CD4-positive, CD25-positive, alpha-beta regulatory T cell (primary cell): Measurements from ENCODE around the gene ZNF165. TPM values are rescaled to one million over a fixed set of nuclear protein-coding genes. Genes with fewer than 3 reads are reported as not detected.
A peak's percentile ranks its signal among the peaks of the same experiment; 100 is the strongest.
"Not testable (repeated sequence)": the region's sequence is repeated elsewhere in the genome, so short reads cannot be mapped to it uniquely, and the experiment has no call there.

Source experiments
- ATAC-seq, 2 donors: fragments of 150-1000 bp; cut with Tn5 transposase; one replicate each; pipeline ENCODE4 v1.10.0; 2021; ENCODE audit warnings: low read depth in 2 of 2, moderate number of reproducible peaks in 2 of 2, moderate library complexity in 1 of 2
- DNase-seq, 3 donors: peaks; one replicate each; pipeline versions ENCODE4 v3.0.0 to v3.0.0-alpha.2; 2012 to 2022; ENCODE audit warnings: mixed read lengths in 1 of 3
- H3K27ac ChIP-seq: one replicate; pipeline ENCODE4 v1.7.0; 2013; ENCODE audit warnings: mild to moderate bottlenecking, low read length; ENCODE audit not compliant: insufficient read depth, poor library complexity, severe bottlenecking
- H3K27me3 ChIP-seq: one replicate; pipeline ENCODE4 v1.7.0; 2013; ENCODE audit warnings: low read length; ENCODE audit not compliant: control insufficient read depth, insufficient read depth
- H3K36me3 ChIP-seq: one replicate; pipeline ENCODE4 v1.7.0; 2013; ENCODE audit warnings: mild to moderate bottlenecking, low read length, moderate library complexity; ENCODE audit not compliant: control insufficient read depth, insufficient read depth
- H3K4me1 ChIP-seq: 2 replicates; pipeline ENCODE4 v1.7.0; 2013; ENCODE audit warnings: mild to moderate bottlenecking, low read length; ENCODE audit not compliant: insufficient read depth, control insufficient read depth, poor library complexity, severe bottlenecking
- H3K4me3 ChIP-seq: one replicate; pipeline ENCODE4 v1.7.0; 2013; ENCODE audit warnings: low read depth, mild to moderate bottlenecking, low read length, moderate library complexity
- H3K9me3 ChIP-seq, 2 experiments: 1 replicate in 1 of 2; 2 replicates in 1 of 2; pipeline ENCODE4 v1.7.0; 2013; ENCODE audit warnings: low read length in 2 of 2, mild to moderate bottlenecking in 1 of 2, moderate library complexity in 1 of 2; ENCODE audit not compliant: control insufficient read depth in 2 of 2
- H3K27ac Mint-ChIP-seq, 3 donors: one replicate each; pipeline ENCODE4 v1.8.0; 2020 to 2022; ENCODE audit warnings: mild to moderate bottlenecking in 3 of 3, mixed read lengths in 3 of 3, moderate library complexity in 2 of 3
- H3K27me3 Mint-ChIP-seq: one replicate; pipeline ENCODE4 v1.8.0; 2022; ENCODE audit warnings: mild to moderate bottlenecking, mixed read lengths
- H3K36me3 Mint-ChIP-seq: one replicate; pipeline ENCODE4 v1.8.0; 2020; ENCODE audit warnings: mixed read lengths
- H3K4me1 Mint-ChIP-seq, 4 donors: one replicate each; pipeline ENCODE4 v1.8.0; 2020 to 2022; ENCODE audit warnings: mixed read lengths in 4 of 4, mild to moderate bottlenecking in 1 of 4
- H3K4me3 Mint-ChIP-seq, 4 donors: one replicate each; pipeline ENCODE4 v1.8.0; 2020 to 2022; ENCODE audit warnings: mild to moderate bottlenecking in 4 of 4, mixed read lengths in 4 of 4, moderate library complexity in 3 of 4
- H3K9me3 Mint-ChIP-seq, 7 donors: one replicate each; pipeline ENCODE4 v1.8.0; 2020 to 2022; ENCODE audit warnings: mixed read lengths in 7 of 7, mild to moderate bottlenecking in 3 of 7, moderate library complexity in 2 of 7
- polyA plus RNA-seq, 4 donors: library from polyadenylated mRNA; unstranded; fragments of 300-500 nt; fragmentation: Illumina TruSeq; gene quantifications; one replicate each; pipeline ENCODE4 v1.2.3, GENCODE V29; 2021
- total RNA-seq: library from RNA; stranded (reverse); gene quantifications from one replicate; pipeline ENCODE4 v1.2.3, GENCODE V29; 2022

ZNF165 gene
- 4.3 TPM for total RNA-seq
- polyA plus RNA-seq: under 1 TPM in 3 of 4 donors, not detected in 1; 0.24 to 0.57 (median 0.40) TPM

- peaks cover 16% of the 10 kb centered on the region for H3K27me3 Mint-ChIP-seq
- peak within 1 kb of the TSS; percentile 93 to 99 (median 98) for H3K27ac Mint-ChIP-seq
- Histone ChIP-seq H3K27ac (peak within 1 kb of the TSS; percentile 86), H3K4me3 (peak within 1 kb of the TSS; percentile 88), H3K4me1 (peaks cover 15% of the 10 kb centered on the region)
- not testable (repeated sequence) for H3K36me3 Mint-ChIP-seq, H3K9me3 ChIP-seq, H3K9me3 Mint-ChIP-seq, H3K27me3 ChIP-seq, H3K36me3 ChIP-seq
- H3K4me1 Mint-ChIP-seq: peaks cover 9 to 25% (median 16%) of the 10 kb centered on the region in 4 donors
- peak; percentile 6 to 9 for ATAC-seq
- DNase-seq: peak in 1 of 3 donors; percentile 49
- peak within 1 kb of the TSS; percentile 96 to 99 (median 98) for H3K4me3 Mint-ChIP-seq
Measured at GRCh38 chr6:28080381-28080630, at the start of gene ZNF165. ZNF165 (plus strand) TSS chr6:28080568; CDS start chr6:28085481, 4,913 bp downstream.

DNA sequence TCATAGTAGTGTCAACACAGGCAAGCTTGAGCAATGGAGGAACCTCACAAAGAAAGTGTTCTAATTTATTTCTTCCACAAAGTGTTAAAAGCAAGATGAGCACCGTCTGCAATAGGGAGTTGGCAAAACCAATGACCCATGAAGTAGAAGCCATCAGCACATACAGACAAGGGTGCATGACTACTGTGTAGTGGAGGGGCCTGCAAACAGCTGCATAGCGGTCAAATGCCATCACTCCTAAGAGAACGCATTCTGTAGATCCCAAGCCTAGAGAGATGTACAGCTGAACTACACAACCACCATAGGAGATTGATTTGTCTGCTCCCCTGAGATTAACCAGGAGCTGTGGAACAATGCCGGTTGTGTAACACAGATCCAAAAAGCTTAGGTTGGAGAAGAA, 26.8 kb upstream of the ZNF165 start:
- Mint-ChIP-seq H3K4me3 (no peak overlapping the region), H3K9me3 (no peaks in the 10 kb centered on the region), H3K27me3 (peaks cover 16% of the 10 kb centered on the region), H3K36me3 (no peaks in the 10 kb centered on the region), H3K27ac (no peak overlapping the region), H3K4me1 (no peaks in the 10 kb centered on the region)
- Histone ChIP-seq H3K36me3 (no peaks in the 10 kb centered on the region), H3K27ac (no peak overlapping the region), H3K9me3 (no peaks in the 10 kb centered on the region), H3K4me3 (no peak overlapping the region), H3K27me3 (peaks cover 5% of the 10 kb centered on the region), H3K4me1 (no peaks in the 10 kb centered on the region)
- no peak for ATAC-seq
- no peak for DNase-seq

- Histone ChIP-seq H3K9me3 (no peaks in the 10 kb centered on the region), H3K27ac (no peak overlapping the region), H3K4me1 (no peaks in the 10 kb centered on the region), H3K4me3 (no peak overlapping the region), H3K27me3 (peaks cover 8% of the 10 kb centered on the region), H3K36me3 (no peaks in the 10 kb centered on the region)
- H3K4me3 Mint-ChIP-seq: no peak overlapping the region
- H3K4me1 Mint-ChIP-seq: no peaks in the 10 kb centered on the region
- DNase-seq (no peak), ATAC-seq (no peak)
- H3K9me3 Mint-ChIP-seq: no peaks in the 10 kb centered on the region
- peak overlapping the region in 1 of 3 donors; percentile 15 for H3K27ac Mint-ChIP-seq
- H3K27me3 Mint-ChIP-seq: peaks cover 10% of the 10 kb centered on the region
- H3K36me3 Mint-ChIP-seq: no peaks in the 10 kb centered on the region
Measured at GRCh38 chr6:28060405-28060804, 20.0 kb upstream of the ZNF165 start.

DNA sequence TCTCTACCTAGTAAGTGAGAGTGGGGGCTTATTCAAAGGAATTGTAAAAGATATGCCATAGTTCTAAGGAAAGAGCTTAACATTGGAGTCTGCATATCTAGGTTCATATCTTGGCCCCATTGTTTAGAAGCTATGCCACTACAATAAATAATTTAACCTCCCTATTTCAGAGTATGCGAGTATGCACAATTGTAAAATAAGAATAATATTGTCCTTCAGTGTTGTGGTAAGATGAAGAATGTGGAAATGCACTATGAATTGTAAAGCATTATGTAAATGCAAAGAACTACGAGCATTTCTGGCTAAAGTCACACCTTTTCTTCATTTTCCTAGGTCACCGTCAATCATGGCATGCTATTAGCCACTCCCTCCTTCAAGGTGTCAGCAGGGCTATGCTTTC, 16.1 kb upstream of the ZNF165 start:
- ATAC-seq: no peak

GRCh38 chr6:28068067-28068466, 12.3 kb upstream of the ZNF165 start:
- Histone ChIP-seq H3K27me3 (peaks cover 14% of the 10 kb centered on the region), H3K4me1 (no peaks in the 10 kb centered on the region), H3K9me3 (no peaks in the 10 kb centered on the region), H3K27ac (no peak overlapping the region), H3K4me3 (no peak overlapping the region), H3K36me3 (no peaks in the 10 kb centered on the region)
- no peak overlapping the region for H3K4me3 Mint-ChIP-seq
- DNase-seq (no peak), ATAC-seq (no peak)
- no peak overlapping the region for H3K27ac Mint-ChIP-seq
- H3K4me1 Mint-ChIP-seq: no peaks in the 10 kb centered on the region
- H3K36me3 Mint-ChIP-seq: no peaks in the 10 kb centered on the region
- H3K27me3 Mint-ChIP-seq: peaks cover 35% of the 10 kb centered on the region
- H3K9me3 Mint-ChIP-seq: peaks cover 0 to 2% (median 0%) of the 10 kb centered on the region in 7 donors

More for the DNA sequence above, 16.1 kb upstream of the ZNF165 start:
- no peak overlapping the region for H3K27ac Mint-ChIP-seq
- H3K9me3 ChIP-seq: no peaks in the 10 kb centered on the region
- no peak overlapping the region for H3K27ac ChIP-seq
- no peaks in the 10 kb centered on the region for H3K4me1 Mint-ChIP-seq
- H3K4me3 ChIP-seq: no peak overlapping the region
- no peak for DNase-seq
- H3K36me3 ChIP-seq: no peaks in the 10 kb centered on the region
- no peaks in the 10 kb centered on the region for H3K4me1 ChIP-seq
- peaks cover 0 to 2% (median 0%) of the 10 kb centered on the region in 7 donors for H3K9me3 Mint-ChIP-seq
- H3K4me3 Mint-ChIP-seq: no peak overlapping the region
- H3K36me3 Mint-ChIP-seq: no peaks in the 10 kb centered on the region
- H3K27me3 Mint-ChIP-seq: peaks cover 27% of the 10 kb centered on the region
- H3K27me3 ChIP-seq: peaks cover 14% of the 10 kb centered on the region

DNA sequence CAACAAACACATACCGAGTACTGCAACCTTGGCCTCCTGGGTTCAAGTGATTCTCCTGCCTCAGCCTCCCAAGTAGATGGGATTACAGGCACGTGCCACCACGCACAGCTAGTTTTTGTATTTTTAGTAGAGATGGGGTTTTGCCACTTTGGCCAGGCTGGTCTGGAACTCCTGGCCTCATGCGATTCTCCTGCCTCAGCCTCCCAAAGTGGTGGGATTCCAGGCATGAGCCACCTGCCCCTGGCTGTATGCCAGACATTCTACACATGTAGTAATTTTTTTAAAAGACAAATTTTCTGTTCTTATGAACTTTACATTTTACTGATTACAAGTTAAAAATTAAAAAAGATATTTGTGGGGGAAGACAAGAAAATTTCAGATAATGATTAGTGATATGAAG, 9.4 kb upstream of the ZNF165 start:
- not testable (repeated sequence) for DNase-seq, H3K9me3 Mint-ChIP-seq, ATAC-seq, H3K4me1 ChIP-seq, H3K36me3 ChIP-seq, H3K27ac ChIP-seq, H3K27ac Mint-ChIP-seq, H3K4me3 Mint-ChIP-seq, H3K4me1 Mint-ChIP-seq, H3K4me3 ChIP-seq, H3K9me3 ChIP-seq, H3K36me3 Mint-ChIP-seq
- peaks cover 14% of the 10 kb centered on the region for H3K27me3 ChIP-seq
- peaks cover 30% of the 10 kb centered on the region for H3K27me3 Mint-ChIP-seq

DNA sequence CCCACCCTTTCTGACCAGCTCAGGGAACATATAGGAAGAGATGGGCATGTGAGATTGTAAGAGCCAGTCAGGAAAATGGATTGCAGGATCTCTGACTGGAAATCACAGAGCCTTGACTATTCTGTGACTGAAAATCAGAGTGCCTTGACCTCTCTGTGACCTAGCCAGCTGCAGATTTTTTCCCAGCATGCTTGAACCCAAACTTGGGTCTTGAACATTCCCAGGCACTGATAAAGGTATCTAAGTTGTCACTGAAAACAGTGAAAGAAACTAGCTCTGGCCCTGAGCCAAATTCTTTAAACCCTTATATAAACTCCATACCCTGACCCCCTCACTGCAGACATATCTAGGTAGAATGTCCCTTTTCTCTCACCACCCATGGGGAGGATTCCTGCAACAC, 2.3 kb upstream of the ZNF165 start:
- H3K4me3 Mint-ChIP-seq: peak overlapping the region in 1 of 4 donors; percentile 72
- H3K27ac Mint-ChIP-seq: peak overlapping the region in 2 of 3 donors; percentile 59 to 79
- H3K9me3 Mint-ChIP-seq: peaks cover 0 to 1% (median 0%) of the 10 kb centered on the region in 7 donors
- H3K4me1 Mint-ChIP-seq: peaks cover 6 to 25% (median 15%) of the 10 kb centered on the region in 4 donors
- no peaks in the 10 kb centered on the region for H3K36me3 Mint-ChIP-seq
- H3K4me1 ChIP-seq: peaks cover 15% of the 10 kb centered on the region
- no peak for ATAC-seq
- H3K9me3 ChIP-seq: no peaks in the 10 kb centered on the region
- no peaks in the 10 kb centered on the region for H3K27me3 ChIP-seq
- peaks cover 13% of the 10 kb centered on the region for H3K27me3 Mint-ChIP-seq
- H3K36me3 ChIP-seq: no peaks in the 10 kb centered on the region
- no peak for DNase-seq
- no peak overlapping the region for H3K4me3 ChIP-seq
- H3K27ac ChIP-seq: no peak overlapping the region

- no peak overlapping the region for H3K4me3 ChIP-seq
- no peak overlapping the region for H3K27ac Mint-ChIP-seq
- no peaks in the 10 kb centered on the region for H3K9me3 Mint-ChIP-seq
- peaks cover 16% of the 10 kb centered on the region for H3K27me3 Mint-ChIP-seq
- no peaks in the 10 kb centered on the region for H3K27me3 ChIP-seq
- DNase-seq: no peak
- H3K9me3 ChIP-seq: no peaks in the 10 kb centered on the region
- peaks cover 15% of the 10 kb centered on the region for H3K4me1 ChIP-seq
- no peak overlapping the region for H3K27ac ChIP-seq
- no peaks in the 10 kb centered on the region for H3K36me3 ChIP-seq
- peaks cover 9 to 25% (median 15%) of the 10 kb centered on the region in 4 donors for H3K4me1 Mint-ChIP-seq
- no peak for ATAC-seq
- H3K36me3 Mint-ChIP-seq: no peaks in the 10 kb centered on the region
- H3K4me3 Mint-ChIP-seq: peak overlapping the region in 3 of 4 donors; percentile 30 to 72 (median 41)
Measured at GRCh38 chr6:28078836-28079235, 1.5 kb upstream of the ZNF165 start.
